Right ventricle myocardium superior (tissue), 1 donor: ENCODE data around the gene GAST. TPM values are rescaled to one million over a fixed set of nuclear protein-coding genes. Genes with fewer than 3 reads are reported as not detected.
"Not testable (repeated sequence)": the region's sequence is repeated elsewhere in the genome, so short reads cannot be mapped to it uniquely, and the experiment has no call there.

Source experiments
- ATAC-seq: fragments of 200-7000 bp; cut with Tn5 transposase; one replicate; pipeline ENCODE4 v1.9.1; 2020; ENCODE audit warnings: mild to moderate bottlenecking; ENCODE audit not compliant: poor library complexity
- DNase-seq: peaks from one replicate; pipeline ENCODE4 v3.0.0-alpha.2; 2020
- intact Hi-C: fragments of 100-400 bp; cut with DNase I; formaldehyde crosslinking; loops from one replicate; pipeline ENCODE4 v1.11.2; 2022
- long read RNA-seq: library from polyadenylated mRNA; unstranded; transcript quantifications from one replicate; pipeline ENCODE4 v2.0.0, GENCODE V29; 2021
- total RNA-seq: library from RNA; stranded (reverse); fragmentation: NEBNext Ultra II Directional; extraction: Animal tissue kit (Norgen Biotek cat#: 25700); gene quantifications from one replicate; pipeline ENCODE4 v1.2.1, GENCODE V29; 2021
- donor health status: DM: no; HTN: yes; CAD: no; lungs with severe emphysema.

The GAST gene, protein sequence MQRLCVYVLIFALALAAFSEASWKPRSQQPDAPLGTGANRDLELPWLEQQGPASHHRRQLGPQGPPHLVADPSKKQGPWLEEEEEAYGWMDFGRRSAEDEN
- not detected for total RNA-seq
- long read RNA-seq = 0 reads

DNA sequence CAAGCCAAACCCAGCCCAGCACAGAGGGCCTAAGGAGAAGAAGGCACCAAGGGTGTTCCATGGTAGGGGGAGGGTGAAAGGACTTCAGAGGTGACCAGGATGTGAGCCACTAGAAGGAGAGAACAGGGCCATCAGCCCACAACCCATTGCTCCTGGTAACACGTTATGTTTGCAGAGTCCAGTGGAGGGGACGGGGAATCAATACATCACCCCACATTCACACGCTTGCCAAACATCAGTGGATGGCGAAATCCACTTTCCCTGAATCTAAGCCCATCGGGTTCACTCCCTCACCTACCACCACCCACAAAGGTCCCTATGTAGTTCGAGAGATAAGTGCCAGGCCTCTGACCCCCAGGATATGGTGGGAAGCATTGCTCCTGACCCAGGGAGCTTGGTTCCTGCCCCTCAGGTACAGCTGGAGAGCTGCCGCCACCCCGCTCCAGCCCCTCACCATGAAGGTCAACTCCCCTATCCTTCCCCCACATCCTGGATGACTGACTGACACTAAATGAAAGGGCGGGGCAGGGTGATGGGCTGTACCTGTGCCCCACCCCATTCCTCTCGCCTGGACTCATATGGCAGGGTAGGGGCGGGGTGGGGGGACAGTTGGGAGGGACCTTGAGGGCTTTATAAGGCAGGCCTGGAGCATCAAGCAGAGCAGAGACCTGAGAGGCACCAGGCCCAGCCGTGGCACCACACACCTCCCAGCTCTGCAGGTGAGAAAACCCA, at the start of gene GAST:
Gene GAST (plus strand): TSS at position 663 of the 732 bp plus-strand sequence. CDS start 3,106 bp downstream, outside the sequence.
- DNase-seq (no peak), ATAC-seq (no peak)
- intact Hi-C loops = no loop called here

DNA sequence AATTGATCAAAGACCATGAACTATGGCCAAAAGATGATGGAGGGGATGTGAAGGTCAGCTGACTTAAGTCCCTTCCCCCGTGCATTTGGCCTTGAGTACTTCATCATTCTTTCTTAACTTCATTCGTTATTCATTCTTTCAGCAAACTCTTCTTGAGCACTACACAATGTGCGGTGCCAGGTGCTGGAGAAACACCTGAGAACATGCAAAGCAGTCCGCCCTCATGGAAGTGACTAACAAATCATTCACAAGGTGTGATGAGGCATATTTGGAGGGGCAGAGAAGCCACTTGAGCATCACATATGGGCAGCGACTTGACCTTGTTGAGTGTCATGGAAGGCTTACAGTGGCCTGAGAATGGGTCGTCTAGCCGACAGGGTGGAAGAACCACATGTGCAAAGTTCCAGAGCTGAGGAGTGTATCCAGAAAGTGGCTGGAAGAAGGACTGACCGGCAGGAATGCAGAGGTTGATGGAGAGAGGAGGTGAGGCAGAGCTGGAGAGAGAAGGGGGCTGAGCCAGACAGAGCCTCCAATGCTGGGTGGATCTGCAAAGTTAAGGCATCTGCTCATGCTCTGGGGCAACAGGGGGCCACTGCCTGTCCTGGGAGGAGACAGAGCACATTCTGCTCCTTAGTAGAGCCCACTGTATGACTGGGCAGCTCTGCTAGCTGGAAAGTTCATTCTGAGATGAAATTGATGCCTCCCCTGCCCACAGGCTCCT, 48.5 kb upstream of the GAST start:
- peak; percentile 39 for DNase-seq
- no peak for ATAC-seq
- intact Hi-C loops = loop anchor here (5.0 kb wide), 1 partner anchor 856 kb away; no protein-coding TSS in a partner anchor

DNA sequence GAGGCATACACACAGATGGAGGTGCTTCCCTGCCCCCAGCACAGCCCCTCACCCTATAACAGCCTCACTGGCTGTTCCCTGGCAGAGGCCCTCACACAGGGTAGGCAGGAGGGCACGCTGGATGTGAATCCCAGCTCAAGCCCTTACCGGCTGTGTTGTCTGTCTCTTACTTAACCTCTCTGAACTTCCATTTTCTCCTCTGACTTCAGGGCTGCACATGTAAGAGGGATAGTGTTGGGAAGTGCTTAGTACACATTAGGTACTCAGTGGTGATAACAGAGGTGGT, 48.0 kb upstream of the GAST start:
- ATAC-seq = no peak
- intact Hi-C loops = loop anchor here (5.0 kb wide), 1 partner anchor 857 kb away; no protein-coding TSS in a partner anchor
- DNase-seq = no peak

DNA sequence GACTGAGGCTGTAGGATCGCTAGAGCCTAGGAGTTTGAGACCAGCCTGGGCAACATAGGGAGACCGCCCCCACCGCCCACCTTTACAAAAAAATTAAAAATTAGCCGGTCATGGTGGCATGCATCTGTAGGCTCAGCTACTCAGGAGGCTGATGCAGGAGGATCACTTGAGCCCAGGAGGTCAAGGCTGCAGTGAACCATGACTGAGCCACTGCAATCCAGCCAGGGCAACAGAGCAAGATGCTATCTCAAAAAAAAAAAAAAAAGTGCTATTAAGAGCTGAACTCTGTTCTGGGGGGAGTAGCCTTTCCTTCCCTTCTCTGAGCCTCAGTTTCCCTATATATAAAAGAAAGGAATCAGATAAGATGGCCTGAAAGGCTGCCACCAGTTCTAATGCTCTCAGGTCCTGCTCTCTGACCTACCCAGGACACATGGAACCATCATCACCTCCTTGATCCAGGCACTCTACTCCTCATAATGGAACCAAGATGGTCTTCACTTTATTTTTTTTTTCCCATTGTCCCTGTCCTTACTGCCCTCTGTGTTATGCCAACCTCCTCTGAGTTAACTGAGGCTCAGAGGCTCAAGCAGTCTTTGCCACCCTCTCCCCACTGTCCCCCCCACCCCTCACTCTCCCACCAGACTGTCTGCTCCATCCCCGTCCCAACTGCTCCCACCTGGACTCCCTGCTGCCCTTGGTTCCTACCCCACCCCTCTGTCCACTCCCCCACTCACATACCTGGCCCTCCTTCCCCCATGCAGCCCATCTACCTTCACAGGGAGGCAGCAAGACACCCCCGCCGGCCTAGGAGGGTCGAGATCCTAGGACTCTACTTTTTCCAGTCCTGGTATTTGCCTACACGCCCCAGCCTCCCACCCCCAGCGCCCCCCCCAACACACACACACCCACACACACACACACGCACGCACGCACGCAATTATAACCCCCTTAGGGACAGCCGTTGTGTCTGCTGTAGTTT, 47.3 kb upstream of the GAST start:
- DNase-seq (peak; percentile 23), ATAC-seq (no peak)
- intact Hi-C loops = loop anchor here (5.0 kb wide), 1 partner anchor 858 kb away; no protein-coding TSS in a partner anchor

DNA sequence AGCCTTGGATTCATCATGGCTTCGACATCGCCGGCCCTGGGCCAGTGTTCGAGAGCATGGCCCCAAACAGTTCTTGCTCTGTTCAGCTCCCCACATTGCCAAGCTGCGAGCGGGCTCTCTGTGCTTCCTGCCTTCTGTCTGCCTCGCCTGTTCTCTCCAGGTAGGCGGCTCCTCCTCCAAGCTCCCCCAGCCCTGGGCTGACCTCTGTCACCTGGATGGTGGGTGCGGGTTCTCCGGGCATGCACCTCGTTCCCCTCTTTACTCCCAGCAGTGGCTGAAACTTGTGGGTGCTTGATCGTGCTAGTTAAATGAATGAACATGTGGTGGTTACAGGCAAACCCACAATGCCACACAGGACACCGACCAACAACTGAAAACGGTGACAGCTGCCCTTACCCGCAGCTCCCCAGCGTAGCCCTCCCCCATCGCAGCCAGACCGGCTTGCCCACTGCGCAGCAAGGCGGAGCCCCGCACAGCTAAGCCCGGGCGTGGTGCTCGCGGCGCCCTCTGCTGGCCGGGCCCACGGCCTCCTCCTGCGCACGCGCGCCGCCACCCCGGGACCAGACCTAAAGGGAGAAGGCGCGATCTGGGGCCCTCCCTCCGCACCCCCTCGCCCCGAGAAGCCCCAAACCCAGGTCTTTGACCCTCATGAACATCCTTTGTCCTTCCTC, 46.4 kb upstream of the GAST start:
- peak; percentile 97 for ATAC-seq
- DNase-seq = peak; percentile 92
- intact Hi-C loops = no loop called here

DNA sequence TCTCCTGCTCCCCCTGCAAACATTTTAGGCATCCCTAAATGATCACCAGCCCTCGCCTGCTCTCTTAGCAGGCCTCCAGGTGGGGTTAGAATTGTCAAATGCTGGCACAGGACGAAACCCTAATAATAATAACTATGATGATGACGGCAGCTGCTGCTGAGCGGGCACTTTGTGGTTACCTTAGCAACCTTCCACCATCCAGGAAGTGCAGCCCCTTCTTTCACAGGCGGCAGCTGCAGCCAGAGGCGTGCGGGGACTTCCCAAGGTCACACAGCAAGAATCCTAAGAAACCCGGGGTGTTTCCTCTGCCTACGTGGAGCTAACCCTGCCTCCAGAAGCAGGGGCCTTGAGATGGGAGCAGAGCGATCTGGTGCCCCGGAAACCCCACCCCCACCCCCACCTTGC, 45.9 kb upstream of the GAST start:
- intact Hi-C loops = no loop called here
- peak; percentile 48 for DNase-seq
- ATAC-seq = peak; percentile 13

DNA sequence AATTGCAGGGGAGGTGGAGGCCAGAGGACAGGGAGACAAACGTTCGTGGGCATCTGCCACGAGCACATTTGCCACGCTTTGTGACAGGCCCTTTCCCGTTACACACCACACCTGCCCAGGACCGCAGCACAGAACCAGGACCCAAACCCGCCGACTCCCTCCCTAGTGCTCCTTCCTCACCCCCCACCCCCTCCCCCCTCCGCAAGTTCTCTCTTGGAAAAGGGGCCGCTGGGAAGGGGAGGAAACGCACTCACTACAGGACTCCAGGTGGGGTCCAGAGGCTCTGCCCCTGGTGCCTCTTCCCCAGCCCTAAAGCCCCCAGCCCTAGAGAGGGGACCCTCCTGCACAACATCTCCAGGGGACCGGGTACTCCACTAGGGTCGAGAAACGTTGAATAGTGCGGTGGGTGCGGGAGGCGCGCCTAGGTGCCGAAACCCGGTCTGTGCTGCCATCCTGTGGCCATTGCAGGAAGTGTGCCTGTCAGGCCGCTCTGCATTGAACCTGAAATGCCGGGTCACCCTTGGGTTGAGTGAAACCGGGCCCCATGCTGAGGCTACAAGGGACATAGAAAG, 45.3 kb upstream of the GAST start:
- DNase-seq = peak; percentile 92
- intact Hi-C loops = no loop called here
- peak; percentile 91 for ATAC-seq

DNA sequence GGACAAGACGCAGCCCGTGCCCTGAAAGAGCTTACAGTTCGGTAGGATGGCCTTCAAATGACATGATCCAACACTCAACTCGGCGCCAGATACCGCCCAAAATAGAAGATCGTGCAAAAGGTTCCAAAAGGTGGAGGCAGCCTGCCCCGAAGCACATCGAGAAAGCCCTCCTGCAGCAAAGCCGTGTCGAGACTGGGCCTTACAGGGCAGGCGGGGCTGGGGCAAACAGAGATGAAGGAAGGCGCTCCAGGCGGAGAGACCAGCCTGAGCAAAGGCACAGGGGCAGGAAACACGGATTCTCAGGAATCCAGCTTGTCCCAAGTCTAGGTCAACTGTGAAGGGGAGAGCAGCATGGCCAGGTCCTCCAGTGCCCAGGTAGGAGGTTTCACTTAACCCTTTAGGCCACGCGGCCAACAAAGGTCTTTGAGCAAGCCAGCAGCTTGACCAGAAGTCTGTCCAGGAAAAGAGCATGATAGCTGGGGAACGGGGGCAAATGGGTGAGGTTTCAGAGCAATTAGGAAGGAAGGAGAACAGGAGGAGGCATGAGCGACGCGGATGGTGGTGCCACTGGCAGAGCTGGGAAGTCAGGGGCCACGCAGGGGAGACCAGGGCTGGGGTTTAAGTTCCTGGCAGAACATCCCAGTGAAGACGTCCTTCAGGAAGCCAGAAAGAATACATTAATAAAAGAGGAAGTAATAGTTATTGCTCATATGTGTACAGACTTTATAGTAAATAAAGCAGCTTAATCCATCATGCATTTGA, 44.7 kb upstream of the GAST start:
- no peak for ATAC-seq
- DNase-seq = peak; percentile 48
- intact Hi-C loops = no loop called here

DNA sequence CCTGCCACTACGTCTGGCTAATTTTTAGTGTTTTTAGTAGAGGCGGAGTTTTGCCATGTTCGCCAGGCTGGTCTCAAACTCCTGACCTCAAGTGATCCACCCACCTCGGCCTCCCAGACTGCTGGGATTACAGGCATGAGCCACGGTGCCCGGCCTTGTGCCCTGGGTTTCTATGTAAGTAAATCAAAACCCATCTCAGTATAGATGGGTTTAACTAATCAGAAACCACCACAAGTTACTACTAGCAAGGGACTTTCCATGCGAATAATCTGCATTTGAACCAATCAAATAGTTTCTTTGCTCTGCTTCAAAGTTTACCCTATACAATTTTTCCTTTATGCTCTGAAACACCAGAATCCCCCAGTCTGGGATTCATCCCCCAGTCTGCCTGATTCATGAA, 40.0 kb upstream of the GAST start:
- intact Hi-C loops = no loop called here
- DNase-seq (no peak), ATAC-seq (no peak)

DNA sequence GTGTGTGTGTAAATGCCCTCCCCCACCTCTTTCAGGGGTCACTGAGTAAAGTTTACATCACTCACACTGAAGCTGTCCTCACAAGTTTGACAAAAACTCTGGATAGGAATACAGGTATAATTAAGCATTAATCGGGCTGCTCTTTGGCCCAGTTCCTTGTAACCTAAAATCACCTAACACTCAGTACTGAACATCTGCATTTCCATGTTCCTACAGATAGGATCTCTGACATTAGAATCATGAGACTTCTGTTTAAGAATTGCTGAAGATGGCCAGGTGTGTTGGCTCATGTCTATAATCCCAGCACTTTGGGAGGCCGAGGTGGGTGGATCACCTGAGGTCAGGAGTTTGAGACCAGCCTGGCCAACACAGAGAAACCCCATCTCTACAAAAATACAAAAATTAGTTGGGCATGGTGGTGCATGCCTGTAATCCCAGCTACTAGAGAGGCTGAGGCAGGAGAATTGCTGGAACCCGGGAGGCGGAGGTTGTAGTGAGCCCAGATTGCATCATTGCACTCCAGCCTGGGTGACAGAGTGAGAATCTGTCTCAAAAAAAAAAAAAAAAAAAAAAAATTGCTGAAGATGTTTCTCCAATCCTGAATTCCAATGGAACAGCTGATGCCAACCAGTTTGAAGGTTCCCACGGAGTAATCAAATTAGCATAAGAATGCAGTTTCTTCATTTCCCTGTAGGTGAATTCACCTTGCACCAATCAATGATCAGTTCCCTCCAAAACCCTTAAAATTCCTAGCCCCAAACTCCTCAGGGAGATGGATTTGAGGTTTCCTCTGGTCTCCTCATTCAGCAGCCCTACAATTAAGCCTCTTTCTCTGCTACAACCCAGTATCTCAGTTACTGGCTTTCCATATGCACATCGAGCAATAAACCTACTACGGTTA, 36.7 kb upstream of the GAST start:
- ATAC-seq, intact Hi-C loops, DNase-seq: not testable (repeated sequence)

DNA sequence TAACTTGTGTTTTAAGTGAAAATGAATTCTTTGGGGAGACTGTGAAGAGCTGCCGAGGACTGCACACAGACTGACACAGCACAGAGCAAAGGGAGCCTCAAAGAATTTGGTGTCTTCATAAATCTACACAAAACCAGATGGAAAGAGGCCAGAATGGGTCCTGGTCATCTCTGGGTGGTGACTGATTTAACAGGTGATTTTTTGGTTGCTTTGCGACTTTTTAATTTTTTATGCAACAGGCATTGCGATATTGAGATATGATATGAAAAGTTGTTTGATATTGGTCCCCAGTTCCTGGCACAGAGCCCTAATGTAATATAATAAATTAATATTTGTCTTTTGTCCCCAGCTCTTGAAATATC, 36.1 kb upstream of the GAST start:
- no peak for ATAC-seq
- DNase-seq = no peak
- intact Hi-C loops = no loop called here

DNA sequence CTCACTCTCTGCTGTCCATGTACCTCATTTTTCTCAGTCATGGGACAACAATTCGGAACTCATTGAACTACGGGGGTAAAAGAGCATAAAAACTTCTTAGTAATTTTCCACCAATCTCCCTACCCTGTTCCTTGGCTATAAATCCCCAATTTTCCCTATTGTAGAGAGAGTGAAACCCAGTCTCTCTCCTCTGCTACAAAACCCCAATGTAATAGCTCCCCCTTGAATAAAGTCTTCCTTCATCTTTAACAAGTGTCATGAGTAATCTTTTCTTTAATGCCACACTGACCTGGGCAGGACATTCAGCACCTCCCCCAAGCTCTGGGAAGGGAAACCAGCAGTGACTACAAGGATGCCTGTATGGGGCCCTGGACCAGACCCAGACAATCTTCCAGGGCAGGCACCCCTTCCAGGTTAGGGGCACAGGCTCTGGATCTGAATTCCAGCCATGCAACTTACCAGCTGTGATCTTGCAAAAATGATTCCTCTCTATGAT, 33.7 kb upstream of the GAST start:
- intact Hi-C loops = no loop called here
- no peak for DNase-seq
- ATAC-seq = peak; percentile 14

DNA sequence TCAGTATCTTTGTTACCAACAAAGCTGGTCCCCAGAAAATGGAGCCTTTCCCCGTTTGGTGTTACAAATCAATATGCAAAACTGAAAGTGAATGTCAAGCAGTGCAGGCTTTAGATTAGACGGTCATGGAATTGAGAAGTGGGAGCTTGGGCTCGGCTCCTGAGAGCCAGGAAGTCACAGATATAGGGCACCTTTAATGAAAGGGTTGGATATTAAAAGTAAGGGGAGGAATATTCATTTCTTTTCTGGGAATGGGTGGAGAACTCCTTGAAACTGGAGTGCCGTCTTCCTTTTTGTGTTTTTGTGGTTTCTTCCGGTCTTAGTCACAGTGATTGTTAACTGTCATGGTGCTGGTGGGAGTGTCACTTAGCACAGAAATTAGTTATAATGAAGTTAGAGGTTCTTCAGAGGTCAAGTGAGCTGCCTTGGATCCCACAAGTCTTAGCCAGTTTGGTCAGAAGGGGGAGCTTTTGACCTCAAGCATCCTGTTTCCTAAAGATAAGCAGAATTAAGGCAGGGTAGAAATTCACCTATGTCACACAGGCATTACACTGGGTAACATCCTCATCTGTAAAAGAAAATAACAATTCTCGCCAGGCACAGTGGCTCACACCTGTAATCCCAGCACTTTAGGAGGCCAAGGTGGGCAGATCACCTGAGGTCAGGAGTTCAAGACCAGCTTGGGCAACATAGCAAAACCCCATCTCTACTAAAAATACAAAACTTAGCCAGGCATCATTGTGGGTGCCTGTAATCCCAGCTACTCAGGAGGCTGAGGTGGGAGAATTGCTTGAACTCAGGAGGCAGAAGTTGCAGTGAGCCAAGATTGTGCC, 33.0 kb upstream of the GAST start:
- peak; percentile 59 for ATAC-seq

DNA sequence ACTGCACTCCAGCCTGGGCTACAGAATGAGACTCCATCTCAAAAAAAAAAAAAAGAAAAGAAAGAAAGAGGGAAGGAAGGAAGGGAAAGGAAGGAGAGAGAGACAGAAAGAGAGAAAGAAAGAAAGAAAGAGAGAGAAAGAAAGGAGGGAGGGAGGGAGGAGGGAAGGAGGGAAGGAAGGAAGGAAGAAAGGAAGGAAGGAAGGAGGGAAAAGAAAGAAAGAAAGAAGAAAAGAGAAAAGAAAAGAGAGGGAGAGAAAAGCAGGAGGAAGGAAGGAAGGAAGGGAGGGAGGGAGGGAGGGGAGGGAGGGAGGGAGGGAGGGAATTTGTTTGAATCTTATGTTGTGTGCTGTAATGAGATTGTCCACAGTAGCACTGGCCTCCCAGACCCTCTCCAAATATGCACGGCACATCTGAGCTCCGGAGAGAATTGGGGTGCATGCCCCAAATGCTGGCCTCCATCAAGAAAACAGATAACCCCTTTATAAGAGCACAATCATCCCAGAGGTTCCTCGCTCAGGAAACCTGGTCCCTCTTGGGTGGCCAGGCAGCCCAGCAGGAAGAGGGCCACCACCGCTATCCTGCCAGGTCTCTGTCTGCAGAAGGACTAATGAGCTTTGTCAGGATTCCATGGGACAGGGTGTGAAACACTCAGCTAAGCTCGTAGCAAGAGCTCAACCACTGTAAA, 32.2 kb upstream of the GAST start:
- intact Hi-C loops = no loop called here
- ATAC-seq (no peak), DNase-seq (no peak)

More for the DNA sequence above, 33.0 kb upstream of the GAST start:
- intact Hi-C loops = no loop called here
- no peak for DNase-seq
